GM18951 (cell line): ENCODE data around the gene FRAS1.

Experiments used
- POLR2A ChIP-seq: IDR thresholded peaks from 4 replicates; pipeline ENCODE4 v1.6.1; 2011; ENCODE audit warnings: mild to moderate bottlenecking; ENCODE audit not compliant: insufficient read length, insufficient read depth; ENCODE audit errors: extremely low read depth
- in situ Hi-C: fragments of 300-500 bp; cut with MboI; formaldehyde crosslinking; loops from one replicate; pipeline ENCODE4 v1.12.0; 2022; ENCODE audit warnings: low sequenced_read_pairs, mixed read lengths, inconsistent platforms; ENCODE audit not compliant: unreplicated experiment

Gene FRAS1

DNA sequence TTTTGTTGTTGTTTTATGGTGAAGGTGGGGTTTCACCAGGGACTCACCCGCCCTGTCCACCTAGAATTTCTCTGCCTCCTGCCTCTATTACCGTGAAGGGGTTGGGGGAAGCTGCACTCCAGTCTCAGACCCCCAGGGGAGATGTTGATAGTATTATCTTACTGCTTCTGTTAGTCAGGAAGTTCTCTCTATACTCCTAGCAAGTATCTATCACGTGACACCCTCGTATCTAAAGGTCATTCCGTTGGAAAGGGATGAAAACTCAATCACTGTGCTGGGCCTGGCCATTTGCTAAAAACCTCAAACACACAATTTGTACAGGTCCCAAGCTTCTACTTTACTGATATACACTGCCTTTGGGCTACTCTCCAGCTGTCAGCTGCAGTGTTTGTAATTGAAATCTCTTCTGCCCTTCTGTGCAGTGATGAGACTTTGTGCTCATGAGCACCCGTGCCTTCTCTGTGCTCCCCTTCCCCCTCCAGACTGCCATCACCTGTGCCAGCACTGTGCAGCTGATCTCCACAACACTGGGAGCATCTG is 306.0 kb downstream of the FRAS1 start:
- TF ChIP-seq POLR2A = no peak
- in situ Hi-C loops = no loop called here

- no peak for TF ChIP-seq POLR2A
- in situ Hi-C loops = no loop called here
Observed at GRCh38 chr4:78369679-78370078, 312.6 kb downstream of the FRAS1 start.

- TF ChIP-seq POLR2A = no peak
- in situ Hi-C loops = no loop called here
Observed at GRCh38 chr4:78370631-78371372, 313.7 kb downstream of the FRAS1 start.

DNA sequence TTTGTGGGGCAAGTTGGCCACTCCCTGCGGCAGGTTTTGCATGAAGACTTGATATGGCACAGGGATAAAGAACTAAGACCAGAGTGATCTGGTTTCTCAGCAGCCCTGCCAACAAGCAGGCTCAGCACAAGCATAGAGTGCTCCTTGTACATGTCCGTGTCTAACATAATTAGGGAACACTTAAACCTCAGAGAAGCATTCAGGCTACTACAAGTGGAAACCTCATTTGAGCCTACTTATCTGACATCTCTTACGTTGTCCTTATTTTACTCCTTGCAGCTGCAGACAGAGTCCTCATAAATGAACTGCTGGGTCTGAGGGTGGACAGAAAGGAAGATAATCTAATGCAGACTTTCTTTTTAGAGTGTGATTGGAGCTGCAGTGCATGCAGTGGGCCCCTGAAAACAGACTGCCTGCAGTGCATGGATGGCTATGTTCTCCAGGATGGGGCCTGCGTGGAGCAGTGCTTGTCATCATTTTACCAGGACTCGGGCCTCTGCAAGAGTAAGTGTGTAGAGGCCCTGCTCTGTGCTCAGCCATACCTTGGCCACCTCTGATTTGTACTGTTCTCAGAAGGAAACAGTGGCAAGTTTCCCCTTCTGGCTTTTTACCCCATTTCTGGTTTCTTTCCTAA is 315.3 kb downstream of the FRAS1 start:
- in situ Hi-C loops = no loop called here
- TF ChIP-seq POLR2A = no peak

GRCh38 chr4:78377555-78377954 is 320.4 kb downstream of the FRAS1 start:
- in situ Hi-C loops = no loop called here

DNA sequence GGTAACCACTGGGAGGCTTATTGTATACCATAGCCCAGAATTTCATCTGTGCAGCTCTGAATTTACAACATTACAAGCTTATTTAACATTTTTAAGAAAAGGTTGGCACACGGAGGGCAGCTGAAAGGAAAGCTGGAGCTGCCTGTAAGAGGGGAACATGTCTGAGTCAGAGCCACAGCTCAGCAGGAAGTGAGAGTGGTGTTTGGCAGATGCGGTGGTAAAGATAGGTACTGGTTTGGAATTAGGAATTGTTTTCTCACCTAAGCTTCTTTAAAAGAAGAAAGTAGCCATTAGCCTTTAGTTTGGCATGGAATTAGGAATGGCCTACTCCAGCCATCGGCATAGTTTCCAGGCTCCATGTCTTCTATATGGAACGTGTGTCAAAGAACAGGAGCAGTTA is 321.9 kb downstream of the FRAS1 start:
- in situ Hi-C loops = no loop called here
- TF ChIP-seq POLR2A = no peak

More at GRCh38 chr4:78377555-78377954, 320.4 kb downstream of the FRAS1 start:
- no peak for TF ChIP-seq POLR2A

DNA sequence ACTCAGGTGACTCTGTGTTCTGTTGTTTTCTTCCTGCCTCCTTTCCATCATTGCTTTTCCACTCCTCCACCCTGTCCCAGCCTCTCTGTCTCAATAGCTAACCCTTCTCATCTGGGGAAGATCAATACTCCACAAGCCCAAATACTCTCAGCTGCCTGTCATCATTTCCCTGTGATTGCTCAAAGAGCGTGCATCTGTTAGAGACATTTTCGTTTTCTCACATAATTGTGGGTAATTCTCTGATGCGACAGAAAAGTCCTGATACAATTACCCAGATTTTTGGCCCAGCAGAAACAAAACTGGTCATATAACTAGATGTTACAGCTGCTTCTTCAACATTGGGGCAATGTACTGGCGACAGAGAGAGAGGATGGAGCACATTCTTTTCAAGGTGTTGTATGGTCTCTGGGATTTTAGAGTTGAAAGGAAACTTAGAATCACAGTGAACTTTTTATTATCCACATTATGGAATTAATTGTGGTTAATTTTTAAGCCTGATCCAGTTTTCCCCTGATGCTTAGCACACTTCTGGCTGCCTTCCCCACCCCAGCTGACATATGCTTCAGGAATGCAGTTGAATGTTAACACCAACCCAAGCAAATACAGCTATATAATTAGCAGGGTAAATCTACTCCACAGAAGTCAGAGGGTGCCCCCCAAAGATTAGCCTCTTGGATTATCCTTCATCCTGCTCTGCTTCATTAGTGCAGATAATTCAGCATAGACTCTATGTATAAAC is 323.0 kb downstream of the FRAS1 start:
- in situ Hi-C loops = no loop called here
- no peak for TF ChIP-seq POLR2A

GRCh38 chr4:78386679-78387078 is 329.6 kb downstream of the FRAS1 start:
- in situ Hi-C loops = no loop called here
- no peak for TF ChIP-seq POLR2A

DNA sequence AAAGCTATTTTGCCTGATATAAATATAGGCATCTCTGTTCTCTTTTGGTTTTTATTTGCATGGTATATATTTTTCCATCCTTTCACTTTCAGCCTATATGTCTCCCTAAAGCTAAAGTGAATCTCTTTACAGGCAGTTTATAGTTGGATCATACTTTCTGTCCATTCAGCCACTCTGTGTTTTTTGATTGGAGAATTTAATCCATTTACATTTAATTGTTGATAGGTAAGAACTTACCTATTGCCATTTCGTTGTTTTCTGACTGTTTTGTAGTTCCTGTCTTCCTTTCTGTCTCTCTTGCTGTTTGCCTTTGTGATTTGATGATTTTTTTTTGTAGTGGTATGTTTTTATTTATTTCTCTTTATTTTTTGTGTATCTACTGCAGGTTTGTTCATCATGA is 338.5 kb downstream of the FRAS1 start:
- in situ Hi-C loops = no loop called here

GRCh38 chr4:78396613-78397291 is 339.6 kb downstream of the FRAS1 start:
- TF ChIP-seq POLR2A = no peak
- in situ Hi-C loops = no loop called here

More for the DNA sequence above, 338.5 kb downstream of the FRAS1 start:
- TF ChIP-seq POLR2A = no peak

DNA sequence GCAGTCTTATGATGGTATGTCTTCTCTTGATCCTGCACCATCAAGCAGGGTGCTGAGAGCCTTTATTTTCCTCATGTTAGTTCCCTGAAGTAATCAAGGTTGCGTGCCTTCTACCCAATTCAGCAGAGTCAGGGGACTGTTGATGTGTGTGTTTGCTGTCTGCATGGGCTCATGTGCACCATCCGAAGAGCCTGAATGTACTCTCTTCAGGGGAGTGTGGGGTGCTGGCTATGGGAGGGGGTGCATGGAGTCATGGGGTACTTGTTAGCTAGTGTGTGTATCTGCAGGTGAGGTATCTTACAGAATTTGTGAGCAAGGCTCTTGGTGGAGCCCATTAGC is 340.1 kb downstream of the FRAS1 start:
- TF ChIP-seq POLR2A = no peak
- in situ Hi-C loops = no loop called here

DNA sequence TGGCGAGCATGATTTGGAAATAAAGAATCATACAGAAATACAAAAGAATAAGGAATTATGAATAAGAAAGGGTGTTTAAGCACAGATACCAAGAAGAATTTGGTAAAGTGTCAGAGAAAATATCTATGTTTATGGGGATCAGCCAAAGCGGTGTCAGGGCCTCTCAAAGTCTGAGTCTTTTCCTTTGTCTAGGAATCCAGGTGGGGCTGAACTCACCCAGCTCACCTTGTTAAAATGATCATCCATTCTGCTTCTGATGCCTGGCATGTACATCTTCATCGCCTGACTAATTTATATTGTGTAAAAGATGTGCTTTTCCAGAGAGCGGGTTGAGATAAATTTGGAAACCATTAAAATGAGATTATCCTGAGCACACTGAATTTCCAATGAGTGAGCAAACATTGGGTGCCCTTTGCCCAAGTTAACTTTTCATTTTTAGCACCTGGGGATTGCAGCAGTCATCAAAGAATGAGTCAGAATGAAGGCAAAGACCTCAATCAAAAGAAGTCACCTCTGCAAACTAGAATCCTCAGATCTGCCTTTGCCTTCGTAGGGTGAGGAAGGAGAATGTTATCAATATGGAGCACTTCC is 352.6 kb downstream of the FRAS1 start:
- in situ Hi-C loops = no loop called here
- no peak for TF ChIP-seq POLR2A

DNA sequence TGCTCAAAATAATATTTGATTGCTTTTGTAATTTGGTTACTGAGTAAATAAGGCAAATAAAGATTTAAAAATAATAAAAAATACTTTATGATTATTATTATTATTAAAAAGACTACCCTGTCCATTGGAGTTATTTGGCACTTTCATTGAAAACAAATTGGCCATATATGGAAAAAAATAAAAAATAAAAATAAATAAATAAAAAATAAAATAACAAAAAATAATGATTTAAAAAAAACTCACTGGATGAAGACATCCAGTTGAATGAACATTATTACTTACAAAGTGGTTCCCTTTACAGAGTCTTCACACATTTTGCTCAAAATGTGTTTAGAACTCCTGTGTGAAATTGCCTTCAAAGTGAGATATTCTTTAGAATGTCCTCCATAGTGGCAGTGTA is 353.1 kb downstream of the FRAS1 start:
- in situ Hi-C loops = no loop called here
- no peak for TF ChIP-seq POLR2A
